ENCODE data around the gene LRRC42.
A peak's percentile ranks its signal among the peaks of the same experiment; 100 is the strongest.

GRCh38 chr1:53949023-53949990 lies 3.2 kb downstream of the LRRC42 start:
- TF ChIP-seq, protein P1, sequence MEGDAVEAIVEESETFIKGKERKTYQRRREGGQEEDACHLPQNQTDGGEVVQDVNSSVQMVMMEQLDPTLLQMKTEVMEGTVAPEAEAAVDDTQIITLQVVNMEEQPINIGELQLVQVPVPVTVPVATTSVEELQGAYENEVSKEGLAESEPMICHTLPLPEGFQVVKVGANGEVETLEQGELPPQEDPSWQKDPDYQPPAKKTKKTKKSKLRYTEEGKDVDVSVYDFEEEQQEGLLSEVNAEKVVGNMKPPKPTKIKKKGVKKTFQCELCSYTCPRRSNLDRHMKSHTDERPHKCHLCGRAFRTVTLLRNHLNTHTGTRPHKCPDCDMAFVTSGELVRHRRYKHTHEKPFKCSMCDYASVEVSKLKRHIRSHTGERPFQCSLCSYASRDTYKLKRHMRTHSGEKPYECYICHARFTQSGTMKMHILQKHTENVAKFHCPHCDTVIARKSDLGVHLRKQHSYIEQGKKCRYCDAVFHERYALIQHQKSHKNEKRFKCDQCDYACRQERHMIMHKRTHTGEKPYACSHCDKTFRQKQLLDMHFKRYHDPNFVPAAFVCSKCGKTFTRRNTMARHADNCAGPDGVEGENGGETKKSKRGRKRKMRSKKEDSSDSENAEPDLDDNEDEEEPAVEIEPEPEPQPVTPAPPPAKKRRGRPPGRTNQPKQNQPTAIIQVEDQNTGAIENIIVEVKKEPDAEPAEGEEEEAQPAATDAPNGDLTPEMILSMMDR (conservative IDR thresholded peaks at IDR 0.05) = peak; percentile 71
- TF ChIP-seq EZH2 (IDR thresholded peaks at IDR 0.05; ENCODE audit: low read depth) = no peak

All from PC-9 (cell line).